Measurements from ENCODE around the gene CCDC136. TPM values are rescaled to one million over a fixed set of nuclear protein-coding genes. Genes with fewer than 3 reads are reported as not detected.

The CCDC136 gene
- total RNA-seq, 1 experiment from 2014 or later = 31.1 TPM

DNA sequence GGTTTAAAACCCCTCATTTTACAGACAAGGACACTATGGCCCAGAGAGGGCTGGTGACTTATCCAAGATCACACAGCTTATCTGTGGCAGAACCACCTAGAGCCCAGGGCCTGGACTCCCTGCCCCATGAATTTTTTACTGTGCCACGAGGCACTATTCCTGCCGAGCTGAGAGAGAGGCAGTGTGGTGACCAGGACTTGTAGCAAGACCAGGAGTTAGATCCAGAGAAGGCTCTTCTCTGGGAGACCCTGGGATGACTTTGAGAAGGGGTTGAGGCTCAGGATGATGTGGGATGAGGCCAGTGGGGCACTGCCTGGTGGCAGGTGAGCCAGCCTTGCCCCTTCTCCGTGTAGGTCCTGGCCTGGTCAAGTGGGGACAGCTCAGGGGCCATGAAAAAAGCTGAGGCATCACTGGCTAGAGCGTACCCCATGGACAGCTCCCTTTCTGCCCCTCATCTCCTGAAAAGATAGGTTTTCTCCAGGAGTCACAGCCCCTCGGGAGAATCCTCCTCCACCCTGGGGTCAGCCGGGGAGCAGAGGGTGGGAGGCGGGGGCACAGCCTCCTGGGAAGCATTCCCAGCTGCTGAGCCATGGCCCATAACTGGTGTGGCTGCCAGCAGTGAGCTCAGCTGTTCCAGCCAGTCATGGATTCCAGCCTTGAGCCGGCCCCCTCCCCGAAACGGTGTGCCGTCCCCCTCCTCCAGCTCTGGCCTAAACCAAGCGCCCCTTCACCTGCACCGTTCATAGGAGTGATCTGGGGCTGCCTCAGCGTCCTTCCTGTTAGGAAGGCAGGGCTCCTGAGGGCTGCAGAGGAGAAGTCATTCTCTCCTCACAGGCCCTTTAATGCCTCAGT is 44.2 kb downstream of the CCDC136 start:
- Mint-ChIP-seq H3K27ac (peak overlapping the region in 2 of 3 experiments; percentile 61 to 90; a peak in 2 of 7 replicates), H3K4me1 (peaks cover 16 to 33% of the 10 kb centered on the region in 2 experiments), H3K36me3 (ENCODE audit: insufficient read depth in 1 of 3, low read depth in 3 of 3) (peaks cover 0 to 3% (median 0%) of the 10 kb centered on the region in 3 experiments; a peak in 1 of 7 replicates), H3K4me3 (no peak overlapping the region), H3K9me3 (no peaks in the 10 kb centered on the region), H3K27me3 (ENCODE audit: low read depth) (peaks cover 14% of the 10 kb centered on the region)
- peaks cover 4% of the 10 kb centered on the region; the same call in 1 of the 2 replicates for H3K27me3 ChIP-seq (ENCODE audit: insufficient read depth, low read length)
- H2AK5ac ChIP-seq (ENCODE audit: insufficient read length, low read length) = no peak overlapping the region
- H3T11ph ChIP-seq (ENCODE audit: low read length) = no peak overlapping the region
- H4K20me1 ChIP-seq (ENCODE audit: control insufficient read depth, insufficient read depth, insufficient read length) = no peaks in the 10 kb centered on the region
- H3K79me1 ChIP-seq (ENCODE audit: insufficient read depth, low read depth, low read length, poor library complexity, severe bottlenecking) = no peaks in the 10 kb centered on the region
- H3K56ac ChIP-seq (ENCODE audit: insufficient read length, low read depth, low read length) = no peak overlapping the region
- no peak overlapping the region for H3K27ac ChIP-seq (ENCODE audit: insufficient read length, low read depth, low read length)
- no peak overlapping the region for H2BK120ac ChIP-seq (ENCODE audit: low read depth, low read length, poor library complexity, severe bottlenecking)
- WGBS (ENCODE audit: extremely low coverage, insufficient read length, low lambda C conversion rate) = no CpG with 5 or more reads among the region's 14 CpGs
- no peak overlapping the region for H3K18ac ChIP-seq (ENCODE audit: insufficient read length, low read depth, low read length)
- TF ChIP-seq, protein P1, sequence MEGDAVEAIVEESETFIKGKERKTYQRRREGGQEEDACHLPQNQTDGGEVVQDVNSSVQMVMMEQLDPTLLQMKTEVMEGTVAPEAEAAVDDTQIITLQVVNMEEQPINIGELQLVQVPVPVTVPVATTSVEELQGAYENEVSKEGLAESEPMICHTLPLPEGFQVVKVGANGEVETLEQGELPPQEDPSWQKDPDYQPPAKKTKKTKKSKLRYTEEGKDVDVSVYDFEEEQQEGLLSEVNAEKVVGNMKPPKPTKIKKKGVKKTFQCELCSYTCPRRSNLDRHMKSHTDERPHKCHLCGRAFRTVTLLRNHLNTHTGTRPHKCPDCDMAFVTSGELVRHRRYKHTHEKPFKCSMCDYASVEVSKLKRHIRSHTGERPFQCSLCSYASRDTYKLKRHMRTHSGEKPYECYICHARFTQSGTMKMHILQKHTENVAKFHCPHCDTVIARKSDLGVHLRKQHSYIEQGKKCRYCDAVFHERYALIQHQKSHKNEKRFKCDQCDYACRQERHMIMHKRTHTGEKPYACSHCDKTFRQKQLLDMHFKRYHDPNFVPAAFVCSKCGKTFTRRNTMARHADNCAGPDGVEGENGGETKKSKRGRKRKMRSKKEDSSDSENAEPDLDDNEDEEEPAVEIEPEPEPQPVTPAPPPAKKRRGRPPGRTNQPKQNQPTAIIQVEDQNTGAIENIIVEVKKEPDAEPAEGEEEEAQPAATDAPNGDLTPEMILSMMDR (conservative IDR thresholded peaks at IDR 0.05) = no peak
- H3K79me2 ChIP-seq (ENCODE audit: insufficient read depth, low read length) = no peaks in the 10 kb centered on the region
- no peak overlapping the region; the same call in 1 of the 2 replicates for H3K14ac ChIP-seq (ENCODE audit: insufficient read depth, low read length)
- H2BK20ac ChIP-seq (ENCODE audit: low read depth, low read length, poor library complexity, severe bottlenecking) = no peak overlapping the region
- no peaks in the 10 kb centered on the region for H3K9me3 ChIP-seq (ENCODE audit: control insufficient read depth, low read depth, low read length)
- no peak overlapping the region for H3K23ac ChIP-seq (ENCODE audit: insufficient read length, low read depth, low read length)
- H2BK12ac ChIP-seq (ENCODE audit: insufficient read length, low read depth, low read length) = no peak overlapping the region
- H3K23me2 ChIP-seq (ENCODE audit: insufficient read length, low read depth, low read length, poor library complexity, severe bottlenecking) = peaks cover 15% of the 10 kb centered on the region
- H4K5ac ChIP-seq (ENCODE audit: insufficient read length, low read depth, low read length) = no peak overlapping the region
- H2BK15ac ChIP-seq (ENCODE audit: low read depth, low read length) = no peak overlapping the region
- H2BK5ac ChIP-seq (ENCODE audit: insufficient read length, low read length) = no peak overlapping the region
- H3K9ac ChIP-seq (ENCODE audit: extremely low read depth, insufficient read length, low read length) = no peak overlapping the region
- no peak overlapping the region for H3K4me2 ChIP-seq (ENCODE audit: insufficient read depth, insufficient read length, low read length)
- DNase-seq = no peak
- no peak overlapping the region for H3K4ac ChIP-seq (ENCODE audit: low read depth, low read length)
- peaks cover 5% of the 10 kb centered on the region; the same call in 1 of the 2 replicates for H3K4me1 ChIP-seq (ENCODE audit: insufficient read depth, low read length)
- H2AFZ ChIP-seq (ENCODE audit: low read length) = no peak overlapping the region
- no peak overlapping the region for H4K91ac ChIP-seq (ENCODE audit: insufficient read length, low read depth, low read length)
- no peak overlapping the region for H4K8ac ChIP-seq (replicated peaks; ENCODE audit: insufficient read length, low read depth, low read length)
